HEK293 (cell line): ENCODE data around the gene CREBL2.

ENCODE experiments used
- CTCF ChIA-PET: fragments of 350-600 bp; formaldehyde crosslinking; extraction: SDS; loops from one replicate; lab custom pipeline; 2021; ENCODE audit warnings: antibody characterized with exemption; lab: Yijun Ruan, JAX
- POLR2A ChIA-PET: fragments of 300-600 bp; formaldehyde crosslinking; extraction: SDS; loops from one replicate; lab custom pipeline; 2020; ENCODE audit warnings: antibody characterized with exemption, inconsistent platforms; lab: Yijun Ruan, JAX
- H3K27ac ChIP-seq: fragments of 200-500 bp; sonication (Bioruptor generic); 2 replicates; pipeline ENCODE4 v1.5.1; 2014; ENCODE audit warnings: low read depth, low read length, control low read depth, inconsistent platforms; ENCODE audit errors: extremely low read depth
- H3K36me3 ChIP-seq, 2 experiments: fragments of 200-500 bp in 1 of 2; sonication (Bioruptor generic) in 1 of 2; 1 replicate in 1 of 2; 2 replicates in 1 of 2; pipeline ENCODE4 v1.5.1; 2014 to 2017; ENCODE audit warnings: inconsistent platforms in 2 of 2, low read length in 2 of 2; ENCODE audit not compliant: control insufficient read depth in 2 of 2, insufficient read depth in 1 of 2
- H3K4me1 ChIP-seq: fragments of 200-500 bp; sonication (Bioruptor generic); 2 replicates; pipeline ENCODE4 v1.5.1; 2014; ENCODE audit warnings: mild to moderate bottlenecking, low read length, inconsistent platforms; ENCODE audit not compliant: control insufficient read depth, insufficient read depth
- H3K4me3 ChIP-seq: 2 replicates; pipeline ENCODE4 v1.5.1; 2011; ENCODE audit warnings: low read depth, mild to moderate bottlenecking, control low read depth, low read length, moderate library complexity
- H3K9me3 ChIP-seq: fragments of 200-500 bp; sonication (Bioruptor generic); 2 replicates; pipeline ENCODE4 v1.5.1; 2014; ENCODE audit warnings: low read depth, low read length, inconsistent platforms; ENCODE audit not compliant: control insufficient read depth, insufficient read depth
- AEBP2 ChIP-seq: fragments of 450-650 bp; formaldehyde crosslinking; IDR thresholded peaks from 2 replicates; pipeline ENCODE4 v1.5.1; 2016; ENCODE audit warnings: missing biosample characterization, missing genetic modification characterization, borderline replicate concordance
- EGR2 ChIP-seq: fragments of 450-650 bp; formaldehyde crosslinking; IDR thresholded peaks from 2 replicates; pipeline ENCODE4 v1.5.1; 2016; ENCODE audit warnings: low read depth, missing biosample characterization, missing genetic modification characterization
- HOXA7 ChIP-seq: sonication (generic); formaldehyde crosslinking; IDR thresholded peaks from 2 replicates; pipeline ENCODE4 v1.8.1; 2022; ENCODE audit warnings: missing genetic modification reagents, borderline replicate concordance
- IKZF3 ChIP-seq: fragments of 450-650 bp; IDR thresholded peaks from 2 replicates; pipeline ENCODE4 v1.5.0; 2018; ENCODE audit warnings: missing biosample characterization, mild to moderate bottlenecking, missing genetic modification characterization, moderate library complexity
- PRDM6 ChIP-seq: fragments of 450-650 bp; formaldehyde crosslinking; IDR thresholded peaks from 2 replicates; pipeline ENCODE4 v1.5.1; 2017; ENCODE audit warnings: missing biosample characterization, missing genetic modification characterization
- ZNF132 ChIP-seq: fragments of 450-650 bp; formaldehyde crosslinking; IDR thresholded peaks from 2 replicates; pipeline ENCODE4 v1.5.1; 2017; ENCODE audit warnings: missing biosample characterization, missing genetic modification characterization, borderline replicate concordance
- ZNF18 ChIP-seq: fragments of 450-650 bp; formaldehyde crosslinking; IDR thresholded peaks from 2 replicates; pipeline ENCODE4 v1.5.1; 2016; ENCODE audit warnings: missing biosample characterization, missing genetic modification characterization
- ZNF24 ChIP-seq: fragments of 450-650 bp; formaldehyde crosslinking; IDR thresholded peaks from 2 replicates; pipeline ENCODE4 v1.5.1; 2016; ENCODE audit warnings: missing biosample characterization, missing genetic modification characterization
- ZNF311 ChIP-seq: fragments of 450-650 bp; formaldehyde crosslinking; IDR thresholded peaks from 2 replicates; pipeline ENCODE4 v1.5.1; 2017; ENCODE audit warnings: missing biosample characterization, missing genetic modification characterization, borderline replicate concordance
- ZNF341 ChIP-seq: fragments of 450-650 bp; formaldehyde crosslinking; IDR thresholded peaks from 2 replicates; pipeline ENCODE4; 2016; ENCODE audit warnings: low read depth, missing biosample characterization, missing genetic modification characterization
- ZNF548 ChIP-seq: fragments of 450-650 bp; formaldehyde crosslinking; IDR thresholded peaks from 2 replicates; pipeline ENCODE4 v1.5.1; 2016; ENCODE audit warnings: missing biosample characterization, missing genetic modification characterization
- ZNF561 ChIP-seq: fragments of 450-650 bp; IDR thresholded peaks from 2 replicates; pipeline ENCODE4 v1.5.1; 2018; ENCODE audit warnings: missing biosample characterization, missing genetic modification characterization, borderline replicate concordance
- ZNF645 ChIP-seq: fragments of 450-650 bp; formaldehyde crosslinking; IDR thresholded peaks from 2 replicates; pipeline ENCODE4; 2016; ENCODE audit warnings: missing biosample characterization, missing genetic modification characterization
- ZNF660 ChIP-seq: fragments of 450-650 bp; IDR thresholded peaks from 2 replicates; pipeline ENCODE4 v1.5.1; 2018; ENCODE audit warnings: missing biosample characterization, mild to moderate bottlenecking, missing genetic modification characterization
- ZNF785 ChIP-seq: fragments of 450-650 bp; formaldehyde crosslinking; IDR thresholded peaks from 2 replicates; pipeline ENCODE4 v1.5.1; 2016; ENCODE audit warnings: missing biosample characterization, missing genetic modification characterization
- ZNF837 ChIP-seq: fragments of 450-650 bp; formaldehyde crosslinking; IDR thresholded peaks from 2 replicates; pipeline ENCODE4 v1.5.1; 2016; ENCODE audit warnings: missing biosample characterization, missing genetic modification characterization

CREBL2 gene

GRCh38 chr12:12583510-12584178 lies 28.0 kb upstream of the CREBL2 start (continued):
- TF ChIP-seq ZNF18 (tag by site-specific recombination) (no peak), ZNF660 (no peak), ZNF132 (tag by site-specific recombination) (no peak), ZNF24 (tag by site-specific recombination) (no peak), HOXA7 (CRISPR knock-in tag) (no peak), ZNF548 (no peak), ZNF311 (tag by site-specific recombination) (no peak), ZNF561 (tag by site-specific recombination) (no peak)

- TF ChIP-seq ZNF785 (tag by site-specific recombination) (no peak), IKZF3 (tag by site-specific recombination) (no peak), ZNF837 (tag by site-specific recombination) (no peak), AEBP2 (tag by site-specific recombination) (no peak), ZNF645 (no peak), EGR2 (no peak)
- TF ChIP-seq, all 188 proteins: peak for 0
- Histone ChIP-seq H3K27ac (no peak overlapping the region), H3K4me1 (no peaks in the 10 kb centered on the region), H3K9me3 (no peaks in the 10 kb centered on the region), H3K4me3 (no peak overlapping the region), H3K36me3 (no peaks in the 10 kb centered on the region)
- POLR2A ChIA-PET: interaction anchor here (0.7 kb wide), 1 partner anchor 98 kb away, joined by 5 read pairs; no protein-coding TSS in a partner anchor
- CTCF ChIA-PET: interaction anchor here (0.6 to 1.2 kb wide), 2 partner anchors 49 to 68 kb away, joined by 3 to 5 read pairs; no protein-coding TSS in a partner anchor
Measured at GRCh38 chr12:12585115-12585863, 26.4 kb upstream of the CREBL2 start.

- no peaks in the 10 kb centered on the region for H3K36me3 ChIP-seq
- ChIA-PET CTCF (interaction anchor here (0.5 to 0.6 kb wide), 2 partner anchors 11 to 230 kb away, joined by 4 to 5 read pairs; partner anchors contain the start of gene BORCS5), POLR2A (interaction anchor here (1.5 kb wide), 1 partner anchor 15 kb away, joined by 3 read pairs; no protein-coding TSS in a partner anchor)
- H3K4me3 ChIP-seq: no peak overlapping the region
- H3K4me1 ChIP-seq: no peaks in the 10 kb centered on the region
- H3K9me3 ChIP-seq: no peaks in the 10 kb centered on the region
- no peak overlapping the region for H3K27ac ChIP-seq
- TF ChIP-seq ZNF341 (tag by site-specific recombination) (no peak), PRDM6 (tag by site-specific recombination) (peak; percentile 70)
Measured at GRCh38 chr12:12586879-12587675, 24.6 kb upstream of the CREBL2 start.
